DND-41 (cell line): ENCODE measurements around the gene PSPH.
"Not testable (repeated sequence)": the region's sequence is repeated elsewhere in the genome, so short reads cannot be mapped to it uniquely, and the experiment has no call there.

ENCODE experiments used
- ATAC-seq: fragments of 200-7000 bp; cut with Tn5 transposase; 3 replicates; pipeline ENCODE4 v1.9.1; 2021; ENCODE audit warnings: low read depth; ENCODE audit not compliant: insufficient read depth
- DNase-seq: peaks from one replicate; pipeline ENCODE4 v3.0.0-alpha.2; 2020
- H2AFZ ChIP-seq: 2 replicates; pipeline ENCODE4 v1.6.0; 2012; ENCODE audit warnings: low read depth, low read length
- H3K27ac ChIP-seq: 2 replicates; pipeline ENCODE4 v1.5.1; 2012; ENCODE audit warnings: low read length, inconsistent platforms
- H3K27me3 ChIP-seq: fragments of 200-600 bp; sonication (generic); 2 replicates; pipeline ENCODE4 v1.6.0; 2012; ENCODE audit warnings: low read length, mild to moderate bottlenecking, inconsistent platforms; ENCODE audit not compliant: insufficient read depth, poor library complexity
- H3K36me3 ChIP-seq: 2 replicates; pipeline ENCODE4 v1.5.1; 2012; ENCODE audit warnings: low read length, inconsistent platforms; ENCODE audit not compliant: insufficient read depth
- H3K4me1 ChIP-seq: 2 replicates; pipeline ENCODE4 v1.5.1; 2012; ENCODE audit warnings: mild to moderate bottlenecking, low read length; ENCODE audit not compliant: insufficient read depth
- H3K4me2 ChIP-seq: 2 replicates; pipeline ENCODE4 v1.6.0; 2012; ENCODE audit warnings: mild to moderate bottlenecking, moderate library complexity, low read length, inconsistent platforms; ENCODE audit not compliant: insufficient read depth
- H3K4me3 ChIP-seq, 2 experiments: fragments of 200-600 bp in 1 of 2; shearing (Covaris generic) in 1 of 2; 2 replicates each; pipeline ENCODE4 v1.5.1; 2012 to 2016; ENCODE audit warnings: inconsistent platforms in 2 of 2, low read length in 2 of 2, mild to moderate bottlenecking in 2 of 2, low read depth in 1 of 2, moderate library complexity in 1 of 2
- H3K79me2 ChIP-seq: 2 replicates; pipeline ENCODE4 v1.6.0; 2012; ENCODE audit warnings: low read length, inconsistent platforms; ENCODE audit not compliant: insufficient read depth
- H3K9ac ChIP-seq: 2 replicates; pipeline ENCODE4 v1.6.0; 2012; ENCODE audit warnings: low read depth, mild to moderate bottlenecking, inconsistent platforms, low read length, moderate library complexity
- H3K9me3 ChIP-seq: 2 replicates; pipeline ENCODE4 v1.5.1; 2012; ENCODE audit warnings: low read length, moderate library complexity, mild to moderate bottlenecking, inconsistent platforms; ENCODE audit not compliant: insufficient read depth, severe bottlenecking
- H4K20me1 ChIP-seq: 2 replicates; pipeline ENCODE4 v1.6.0; 2012; ENCODE audit warnings: low read length; ENCODE audit not compliant: insufficient read depth
- EZH2 ChIP-seq: IDR thresholded peaks from 3 replicates; pipeline ENCODE4 v1.6.1; 2012; ENCODE audit warnings: borderline replicate concordance, low read depth, mild to moderate bottlenecking, moderate library complexity, low read length, inconsistent platforms; ENCODE audit not compliant: severe bottlenecking
- TF ChIP-seq, protein P1 (sequence below): IDR thresholded peaks from 2 replicates; pipeline ENCODE4 v1.5.1; 2012; ENCODE audit warnings: borderline replicate concordance, low read length, moderate library complexity, mild to moderate bottlenecking; ENCODE audit not compliant: poor library complexity, severe bottlenecking; ENCODE audit errors: extremely low read depth

PSPH gene

GRCh38 chr7:56081626-56082340 is 30.5 kb upstream of the PSPH start:
- Histone ChIP-seq H4K20me1 (0 out of 2 replicates have a peak, but pooled peaks cover 6% of the 10 kb centered on the region), H3K36me3 (peaks cover 50% of the 10 kb centered on the region), H3K4me2 (no peak overlapping the region), H3K27ac (no peak overlapping the region), H2AFZ (no peak overlapping the region), H3K4me3 (no peak overlapping the region), H3K4me1 (no peaks in the 10 kb centered on the region), H3K9me3 (no peaks in the 10 kb centered on the region), H3K27me3 (no peaks in the 10 kb centered on the region), H3K79me2 (no peaks in the 10 kb centered on the region), H3K9ac (no peak overlapping the region)
- DNase-seq = no peak
- TF ChIP-seq EZH2 = no peak
- TF ChIP-seq, protein P1, sequence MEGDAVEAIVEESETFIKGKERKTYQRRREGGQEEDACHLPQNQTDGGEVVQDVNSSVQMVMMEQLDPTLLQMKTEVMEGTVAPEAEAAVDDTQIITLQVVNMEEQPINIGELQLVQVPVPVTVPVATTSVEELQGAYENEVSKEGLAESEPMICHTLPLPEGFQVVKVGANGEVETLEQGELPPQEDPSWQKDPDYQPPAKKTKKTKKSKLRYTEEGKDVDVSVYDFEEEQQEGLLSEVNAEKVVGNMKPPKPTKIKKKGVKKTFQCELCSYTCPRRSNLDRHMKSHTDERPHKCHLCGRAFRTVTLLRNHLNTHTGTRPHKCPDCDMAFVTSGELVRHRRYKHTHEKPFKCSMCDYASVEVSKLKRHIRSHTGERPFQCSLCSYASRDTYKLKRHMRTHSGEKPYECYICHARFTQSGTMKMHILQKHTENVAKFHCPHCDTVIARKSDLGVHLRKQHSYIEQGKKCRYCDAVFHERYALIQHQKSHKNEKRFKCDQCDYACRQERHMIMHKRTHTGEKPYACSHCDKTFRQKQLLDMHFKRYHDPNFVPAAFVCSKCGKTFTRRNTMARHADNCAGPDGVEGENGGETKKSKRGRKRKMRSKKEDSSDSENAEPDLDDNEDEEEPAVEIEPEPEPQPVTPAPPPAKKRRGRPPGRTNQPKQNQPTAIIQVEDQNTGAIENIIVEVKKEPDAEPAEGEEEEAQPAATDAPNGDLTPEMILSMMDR = no peak
- no peak for ATAC-seq

GRCh38 chr7:56080726-56081435 is 29.6 kb upstream of the PSPH start:
- not testable (repeated sequence) for H4K20me1 ChIP-seq, H3K27ac ChIP-seq, H3K9ac ChIP-seq, H3K4me3 ChIP-seq, H3K4me1 ChIP-seq, ATAC-seq, H3K9me3 ChIP-seq, H3K27me3 ChIP-seq, H2AFZ ChIP-seq, H3K79me2 ChIP-seq, H3K4me2 ChIP-seq, DNase-seq
- peaks cover 51% of the 10 kb centered on the region for H3K36me3 ChIP-seq

- no peak overlapping the region for H2AFZ ChIP-seq
- no peaks in the 10 kb centered on the region for H3K9me3 ChIP-seq
- no peak for ATAC-seq
- H3K9ac ChIP-seq = no peak overlapping the region
- 0 out of 2 replicates have a peak, but pooled peaks cover 6% of the 10 kb centered on the region for H4K20me1 ChIP-seq
- no peak for TF ChIP-seq EZH2
- TF ChIP-seq, protein P1 = no peak
- H3K27ac ChIP-seq = no peak overlapping the region
- no peak overlapping the region for H3K4me2 ChIP-seq
- no peak for DNase-seq
- no peaks in the 10 kb centered on the region for H3K79me2 ChIP-seq
- no peaks in the 10 kb centered on the region for H3K4me1 ChIP-seq
- H3K4me3 ChIP-seq = no peak overlapping the region
- H3K36me3 ChIP-seq = peaks cover 53% of the 10 kb centered on the region
- no peaks in the 10 kb centered on the region for H3K27me3 ChIP-seq
Observed at GRCh38 chr7:56079450-56080185, 28.4 kb upstream of the PSPH start.

DNA sequence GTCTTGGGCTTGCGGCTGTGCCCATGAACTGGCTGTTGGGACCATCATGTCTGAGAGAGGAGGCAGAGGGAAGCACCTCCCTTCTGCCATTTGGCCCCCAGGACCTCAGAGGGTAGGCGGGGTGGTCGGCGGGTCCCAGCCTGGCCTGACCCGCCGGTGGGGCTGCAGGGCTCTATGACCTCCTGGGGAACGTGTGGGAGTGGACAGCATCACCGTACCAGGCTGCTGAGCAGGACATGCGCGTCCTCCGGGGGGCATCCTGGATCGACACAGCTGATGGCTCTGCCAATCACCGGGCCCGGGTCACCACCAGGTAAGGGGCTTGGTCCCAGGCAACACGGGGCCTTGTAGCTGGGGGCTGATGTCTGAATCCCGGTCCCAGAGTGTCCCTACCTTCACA is 27.0 kb upstream of the PSPH start:
- Histone ChIP-seq H3K4me1 (no peaks in the 10 kb centered on the region), H3K79me2 (no peaks in the 10 kb centered on the region), H3K27ac (no peak overlapping the region), H3K27me3 (no peaks in the 10 kb centered on the region), H4K20me1 (0 out of 2 replicates have a peak, but pooled peaks cover 6% of the 10 kb centered on the region), H3K36me3 (peaks cover 66% of the 10 kb centered on the region), H2AFZ (no peak overlapping the region), H3K4me3 (no peak overlapping the region), H3K9me3 (no peaks in the 10 kb centered on the region), H3K4me2 (no peak overlapping the region), H3K9ac (no peak overlapping the region)
- no peak for TF ChIP-seq EZH2
- TF ChIP-seq, protein P1 = no peak
- no peak for ATAC-seq
- DNase-seq = no peak
